NT2/D1 (cell line): ENCODE results near the gene RINT1.
"Not testable (repeated sequence)": the region's sequence is repeated elsewhere in the genome, so short reads cannot be mapped to it uniquely, and the experiment has no call there.

Experiments used
- DNase-seq: peaks from one replicate; pipeline ENCODE4 v3.0.0-alpha.2; 2011; ENCODE audit warnings: low read depth, low spot score
- H3K27me3 ChIP-seq: 2 replicates; pipeline ENCODE4 v1.6.0; 2011; ENCODE audit warnings: mild to moderate bottlenecking; ENCODE audit not compliant: insufficient read length, insufficient read depth
- H3K36me3 ChIP-seq: 2 replicates; pipeline ENCODE4 v1.6.1; 2011; ENCODE audit warnings: mild to moderate bottlenecking, low read length, mixed read lengths; ENCODE audit not compliant: insufficient read depth, insufficient read length
- H3K4me1 ChIP-seq: 2 replicates; pipeline ENCODE4 v1.5.1; 2011; ENCODE audit not compliant: insufficient read depth, insufficient read length
- H3K4me3 ChIP-seq: 2 replicates; pipeline ENCODE4 v1.5.1; 2011; ENCODE audit warnings: low read depth; ENCODE audit not compliant: insufficient read length
- H3K9ac ChIP-seq: 2 replicates; pipeline ENCODE4 v1.6.0; 2011; ENCODE audit warnings: low read depth; ENCODE audit not compliant: insufficient read length
- H3K9me3 ChIP-seq: 2 replicates; pipeline ENCODE4 v1.5.1; 2011; ENCODE audit warnings: mild to moderate bottlenecking, low read length; ENCODE audit not compliant: insufficient read depth
- SUZ12 ChIP-seq: IDR thresholded peaks from 2 replicates; pipeline ENCODE4 v1.6.1; 2011; ENCODE audit not compliant: insufficient read length, insufficient read depth; ENCODE audit errors: extremely low read depth
- YY1 ChIP-seq: IDR thresholded peaks from 2 replicates; pipeline ENCODE4 v1.6.1; 2011; ENCODE audit not compliant: insufficient read length, insufficient read depth
- ZNF274 ChIP-seq: IDR thresholded peaks from 2 replicates; pipeline ENCODE4 v1.6.1; 2011; ENCODE audit warnings: mild to moderate bottlenecking, low read depth, low read length

Gene RINT1

DNA sequence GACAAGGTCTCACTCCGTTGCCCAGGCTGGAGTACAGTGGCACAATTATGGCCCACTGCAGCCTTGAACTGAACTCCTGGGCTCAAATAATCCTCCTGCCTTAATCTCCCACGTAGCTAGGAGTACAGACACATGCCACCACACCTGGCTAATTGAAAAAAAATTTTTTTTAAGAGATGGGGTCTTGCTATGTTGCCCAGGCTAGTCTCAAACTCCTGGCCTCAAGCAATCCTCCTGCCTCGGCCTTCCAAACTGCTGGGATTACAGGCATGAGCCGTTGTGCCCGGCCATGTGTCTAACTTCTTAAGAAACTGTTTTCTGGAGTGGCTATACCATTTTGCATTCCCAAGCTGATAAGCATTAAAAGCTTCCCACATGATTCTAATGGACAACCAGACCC, 58.8 kb downstream of the RINT1 start:
- Histone ChIP-seq H3K9ac (no peak overlapping the region), H3K4me1 (no peaks in the 10 kb centered on the region), H3K9me3 (no peaks in the 10 kb centered on the region), H3K27me3 (no peaks in the 10 kb centered on the region), H3K36me3 (no peaks in the 10 kb centered on the region), H3K4me3 (no peak overlapping the region)
- TF ChIP-seq SUZ12 (no peak), ZNF274 (no peak), YY1 (no peak)
- DNase-seq: no peak

DNA sequence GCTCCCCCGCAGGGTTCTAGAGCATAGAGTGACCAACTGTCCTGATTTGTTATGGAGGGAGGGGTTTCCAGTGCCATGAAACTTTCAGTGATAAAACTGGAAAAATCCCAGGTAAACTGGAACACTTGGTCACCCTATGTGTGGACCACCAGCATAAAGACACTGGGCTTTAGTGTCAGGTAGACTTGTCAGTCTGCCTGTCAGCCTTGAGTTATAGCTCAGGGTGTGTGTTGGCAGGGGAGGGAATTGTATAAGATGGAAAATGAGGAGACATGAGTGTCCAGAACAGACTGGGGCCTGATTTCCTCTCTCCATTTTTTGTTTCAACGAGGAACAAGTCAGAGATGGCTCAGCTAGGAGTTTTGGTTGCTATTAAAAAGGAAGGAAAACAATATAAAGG, 59.5 kb downstream of the RINT1 start:
- Histone ChIP-seq H3K9me3 (no peaks in the 10 kb centered on the region), H3K4me3 (no peak overlapping the region), H3K4me1 (no peaks in the 10 kb centered on the region), H3K9ac (no peak overlapping the region), H3K27me3 (no peaks in the 10 kb centered on the region), H3K36me3 (no peaks in the 10 kb centered on the region)
- no peak for DNase-seq
- TF ChIP-seq ZNF274: no peak
- no peak for TF ChIP-seq SUZ12
- TF ChIP-seq YY1: no peak

DNA sequence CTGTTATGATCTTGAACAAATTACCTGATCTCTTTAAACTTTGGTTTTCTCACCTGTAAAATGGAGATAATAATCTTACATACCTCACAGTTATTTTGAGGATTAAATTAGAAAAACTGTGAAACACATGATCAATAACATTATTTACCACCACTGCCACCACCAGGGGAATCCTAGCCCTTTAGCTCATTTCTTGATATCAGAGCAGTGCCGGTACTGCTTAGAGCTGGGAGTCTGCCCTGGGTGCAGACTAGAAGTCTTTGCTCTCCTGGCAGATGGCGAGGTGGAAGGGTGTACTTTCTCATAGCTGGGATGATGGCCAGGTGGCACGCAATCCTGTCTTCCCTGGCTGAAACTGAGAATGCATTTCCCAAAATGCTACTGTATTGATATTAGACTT, 62.0 kb downstream of the RINT1 start:
- TF ChIP-seq YY1: no peak
- TF ChIP-seq SUZ12: no peak
- no peak for TF ChIP-seq ZNF274
- no peak for DNase-seq
- H3K4me1 ChIP-seq: no peaks in the 10 kb centered on the region
- H3K9ac ChIP-seq: no peak overlapping the region
- H3K9me3 ChIP-seq: no peaks in the 10 kb centered on the region
- H3K36me3 ChIP-seq: no peaks in the 10 kb centered on the region
- no peak overlapping the region for H3K4me3 ChIP-seq
- no peaks in the 10 kb centered on the region for H3K27me3 ChIP-seq

DNA sequence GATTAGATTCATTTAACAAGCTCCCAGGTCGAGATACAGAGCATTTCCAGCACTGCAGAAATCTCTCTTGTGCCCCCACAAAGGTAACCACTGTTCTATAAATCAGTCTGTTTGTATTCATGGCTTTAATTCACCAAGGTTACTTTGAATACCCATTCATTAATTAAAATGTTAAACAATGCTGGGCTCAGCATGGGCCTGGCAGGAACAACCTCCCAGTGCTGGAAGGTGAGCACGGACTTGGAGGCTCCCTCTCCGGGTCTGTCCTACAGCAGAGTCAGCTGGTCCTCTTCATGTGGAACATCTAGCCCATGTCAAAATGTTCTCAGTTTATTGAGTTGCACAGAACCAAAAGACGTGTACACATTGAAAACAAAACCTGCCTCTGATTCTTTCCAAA, 64.9 kb downstream of the RINT1 start:
- TF ChIP-seq SUZ12 (no peak), YY1 (no peak), ZNF274 (no peak)
- Histone ChIP-seq H3K9ac (no peak overlapping the region), H3K36me3 (no peaks in the 10 kb centered on the region), H3K9me3 (no peaks in the 10 kb centered on the region), H3K4me1 (no peaks in the 10 kb centered on the region), H3K27me3 (no peaks in the 10 kb centered on the region), H3K4me3 (no peak overlapping the region)
- no peak for DNase-seq

DNA sequence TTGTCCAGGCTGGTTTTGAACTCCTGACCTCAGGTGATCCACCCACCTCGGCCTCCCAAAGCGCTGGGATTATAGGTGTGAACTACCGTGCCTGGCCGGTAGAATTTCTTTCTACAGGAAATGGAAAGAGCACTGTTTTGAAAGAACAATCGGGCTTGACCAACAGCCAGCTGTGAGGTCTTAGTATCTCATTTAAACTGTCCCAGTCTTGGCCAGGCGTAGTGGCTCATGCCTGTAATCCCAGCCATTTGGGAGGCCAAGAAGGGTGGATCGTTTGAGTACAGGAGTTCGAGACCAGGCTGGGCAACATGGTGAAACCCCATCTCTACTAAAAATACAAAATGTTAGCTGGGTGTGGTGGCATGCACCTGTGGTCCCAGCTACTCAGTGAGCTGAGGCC, 67.1 kb downstream of the RINT1 start:
- not testable (repeated sequence) for H3K27me3 ChIP-seq, H3K9me3 ChIP-seq, DNase-seq, H3K9ac ChIP-seq, H3K36me3 ChIP-seq, H3K4me1 ChIP-seq, H3K4me3 ChIP-seq

DNA sequence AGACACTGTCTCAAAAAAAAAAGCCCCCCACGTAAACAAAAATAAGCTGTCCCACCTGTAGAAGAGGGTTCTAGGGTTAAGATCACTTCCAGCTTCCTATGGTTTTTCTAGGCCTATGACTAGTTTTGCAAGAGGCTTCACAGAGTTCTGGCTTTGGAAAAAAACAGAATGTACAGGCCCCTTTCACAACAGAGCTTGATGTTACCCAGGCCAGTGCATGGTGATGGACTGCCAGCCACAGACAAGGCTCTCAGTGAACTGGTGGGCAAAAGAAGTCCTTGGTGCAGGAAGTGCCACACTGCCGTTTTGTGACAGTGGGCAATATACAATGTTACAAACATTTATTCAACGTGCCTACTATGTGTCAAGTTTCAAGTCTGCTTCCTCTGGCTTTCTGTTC, 67.5 kb downstream of the RINT1 start:
- H3K36me3 ChIP-seq: no peaks in the 10 kb centered on the region
- DNase-seq: no peak
- H3K4me1 ChIP-seq: no peaks in the 10 kb centered on the region
- no peak for TF ChIP-seq YY1
- TF ChIP-seq ZNF274: no peak
- no peak for TF ChIP-seq SUZ12
- no peak overlapping the region for H3K4me3 ChIP-seq
- H3K27me3 ChIP-seq: no peaks in the 10 kb centered on the region
- no peak overlapping the region for H3K9ac ChIP-seq
- H3K9me3 ChIP-seq: no peaks in the 10 kb centered on the region

DNA sequence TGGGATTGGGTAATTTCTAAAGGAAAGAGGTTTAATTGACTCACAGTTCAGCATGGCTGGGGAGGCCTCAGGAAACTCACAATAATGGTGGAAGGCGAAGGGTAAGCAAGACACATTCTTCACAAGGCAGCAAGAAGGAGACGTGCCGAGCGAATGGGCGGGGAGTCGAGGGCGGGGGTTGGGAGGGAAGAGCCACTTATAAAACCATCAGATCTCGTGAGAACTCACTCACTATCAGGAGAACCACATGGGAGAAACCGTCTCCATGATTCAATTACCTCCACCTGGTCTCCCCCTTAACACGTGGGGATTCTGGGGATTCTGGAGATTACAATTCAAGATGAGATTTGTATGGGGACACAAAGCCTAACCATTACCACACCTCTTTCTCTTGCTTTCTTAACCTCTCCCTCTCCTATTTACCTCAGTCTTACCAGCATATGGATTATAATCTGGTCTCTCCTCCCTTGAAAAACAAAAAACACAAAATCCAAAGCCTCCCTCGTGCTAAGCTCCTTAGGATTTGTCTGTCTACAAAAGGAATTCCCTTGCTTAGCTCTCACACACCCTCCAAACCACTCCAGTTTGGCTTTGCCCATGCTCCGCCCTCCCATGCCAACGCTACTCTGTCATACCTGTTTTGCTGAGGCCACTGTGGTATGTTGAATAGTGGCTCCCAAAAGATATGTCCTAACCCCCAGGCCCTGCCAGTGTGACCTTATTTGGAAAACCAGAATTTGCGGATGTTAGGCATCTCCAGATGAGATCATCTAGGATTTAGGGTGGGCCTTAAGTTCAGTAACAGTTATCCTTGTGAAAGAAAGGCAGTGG, 68.9 kb downstream of the RINT1 start:
- Histone ChIP-seq H3K27me3 (no peaks in the 10 kb centered on the region), H3K9me3 (no peaks in the 10 kb centered on the region), H3K36me3 (no peaks in the 10 kb centered on the region), H3K4me1 (no peaks in the 10 kb centered on the region), H3K9ac (no peak overlapping the region), H3K4me3 (no peak overlapping the region)
- no peak for TF ChIP-seq YY1
- no peak for TF ChIP-seq ZNF274
- TF ChIP-seq SUZ12: no peak
- DNase-seq: no peak
